HepG2 (cell line): ENCODE data around the gene PSKH1. TPM values are rescaled to one million over a fixed set of nuclear protein-coding genes. Genes with fewer than 3 reads are reported as not detected.
A peak's percentile ranks its signal among the peaks of the same experiment; 100 is the strongest.

Source experiments
- ATF7-NPFF ChIP-seq: sonication (generic); formaldehyde crosslinking; IDR thresholded peaks from 2 replicates; pipeline ENCODE4 v1.8.1; 2023; ENCODE audit warnings: mild to moderate bottlenecking, low read depth, missing genetic modification reagents, moderate library complexity
- HNF1B ChIP-seq: sonication (generic); formaldehyde crosslinking; IDR thresholded peaks from 2 replicates; pipeline ENCODE4 v1.5.1; 2020; ENCODE audit warnings: mild to moderate bottlenecking, moderate library complexity, missing genetic modification reagents
- HNRNPK ChIP-seq: fragments of 200-400 bp; formaldehyde crosslinking; IDR thresholded peaks from 2 replicates; pipeline ENCODE4 v1.6.1; 2018; ENCODE audit warnings: low read length, low read depth, moderate library complexity, mild to moderate bottlenecking; ENCODE audit not compliant: poor library complexity, severe bottlenecking
- PRDM15 ChIP-seq: sonication (generic); formaldehyde crosslinking; IDR thresholded peaks from 2 replicates; pipeline ENCODE4 v1.4.0; 2020; ENCODE audit warnings: missing genetic modification reagents
- RFXANK ChIP-seq: IDR thresholded peaks from 2 replicates; pipeline ENCODE4 v1.6.1; 2016
- THAP9 ChIP-seq: sonication (generic); formaldehyde crosslinking; IDR thresholded peaks from 2 replicates; pipeline ENCODE4; 2020; ENCODE audit warnings: missing genetic modification reagents, mild to moderate bottlenecking, borderline replicate concordance
- TOPORS ChIP-seq: sonication (generic); formaldehyde crosslinking; IDR thresholded peaks from 2 replicates; pipeline ENCODE4 v1.8.0; 2023; ENCODE audit warnings: mild to moderate bottlenecking, missing genetic modification reagents
- ZHX1 ChIP-seq: sonication (generic); formaldehyde crosslinking; IDR thresholded peaks from 2 replicates; pipeline ENCODE4 v1.8.1; 2022; ENCODE audit warnings: low read depth, mild to moderate bottlenecking, missing genetic modification reagents
- ZNF446 ChIP-seq: sonication (generic); formaldehyde crosslinking; IDR thresholded peaks from 2 replicates; pipeline ENCODE4 v1.5.0; 2020; ENCODE audit warnings: mild to moderate bottlenecking, missing genetic modification reagents
- ZNF552 ChIP-seq: sonication (generic); formaldehyde crosslinking; IDR thresholded peaks from 2 replicates; pipeline ENCODE4 v1.9.0; 2022; ENCODE audit warnings: missing genetic modification reagents, mild to moderate bottlenecking, borderline replicate concordance
- ZNF652 ChIP-seq: IDR thresholded peaks from 2 replicates; pipeline ENCODE4 v1.6.1; 2016; ENCODE audit warnings: low read depth, borderline replicate concordance
- ZNF691 ChIP-seq: sonication (generic); formaldehyde crosslinking; IDR thresholded peaks from 2 replicates; pipeline ENCODE4 v1.4.0; 2020; ENCODE audit warnings: missing genetic modification reagents, low read depth, mild to moderate bottlenecking, borderline replicate concordance
- ZNF790 ChIP-seq: sonication (generic); formaldehyde crosslinking; IDR thresholded peaks from 2 replicates; pipeline ENCODE4 v1.8.0; 2022; ENCODE audit warnings: missing genetic modification reagents, mild to moderate bottlenecking, borderline replicate concordance
- polyA plus RNA-seq, 8 experiments: library from polyadenylated mRNA; depleted of rRNA in 3 of 8; stranded (reverse) in 7 of 8; unstranded in 1 of 8; fragments of >200 nt; fragmentation: Illumina TruSeq in 4 of 8; extraction: Trizol in 4 of 8; gene quantifications; 2 replicates each; pipeline versions ENCODE4 v1.2.1 to v1.2.3, GENCODE V29; 2011 to 2016; ENCODE audit warnings: low read depth in 4 of 8, missing spikeins in 1 of 8, mixed read lengths in 1 of 8; ENCODE audit not compliant: insufficient read depth in 1 of 8
- total RNA-seq, 5 experiments: library from RNA; depleted of rRNA; stranded (reverse); fragments of >200 nt; fragmentation: Illumina TruSeq; extraction: Trizol; gene quantifications; 2 replicates each; pipeline ENCODE4 v1.2.3, GENCODE V29; 2016; ENCODE audit warnings: low read depth in 1 of 5

The PSKH1 gene
- total and polyA plus RNA-seq, 2 of the 13 experiments (the other 11 are each of a cell fraction or from before 2014, with no cell fraction given) = 8.4 to 19.1 TPM

- peak; percentile 48; the same call in 1 of the 2 replicates for TF ChIP-seq ZNF790
- peak; percentile 98 for TF ChIP-seq THAP9 (CRISPR knock-in tag)
- peak; percentile 83 for TF ChIP-seq TOPORS (CRISPR knock-in tag)
- 0 out of 2 replicates have a peak, but pooled peaks have one; percentile 24 for TF ChIP-seq ZNF446 (CRISPR knock-in tag)
- no peak for TF ChIP-seq RFXANK
- TF ChIP-seq ATF7-NPFF (CRISPR knock-in tag) = peak; percentile 87
- TF ChIP-seq HNRNPK = peak; percentile 89
- no peak; the same call in 1 of the 2 replicates for TF ChIP-seq ZNF691 (CRISPR knock-in tag)
- 0 out of 2 replicates have a peak, but pooled peaks have one; percentile 85 for TF ChIP-seq ZHX1
- TF ChIP-seq ZNF552 (CRISPR knock-in tag) = peak; percentile 55; the same call in 1 of the 2 replicates
- no peak; the same call in none of the 2 replicates for TF ChIP-seq HNF1B (CRISPR knock-in tag)
- TF ChIP-seq PRDM15 (CRISPR knock-in tag) = no peak; the same call in 1 of the 2 replicates
- TF ChIP-seq ZNF652 (CRISPR knock-in tag) = no peak
These were observed 46.6 kb upstream of the PSKH1 start, which contains the start of gene NUTF2 (continued) for GRCh38 chr16:67846320-67847063.
